HG03575 (cell line): Measurements from ENCODE around the gene CHTF8.

Experiments
- ATAC-seq: cut with Tn5 transposase; IDR thresholded peaks from one replicate; pipeline ENCODE4 v1.9.1; 2021; ENCODE audit not compliant: unreplicated experiment, insufficient number of reproducible peaks, low FRiP score; ENCODE audit errors: extremely low read depth

Gene CHTF8

DNA sequence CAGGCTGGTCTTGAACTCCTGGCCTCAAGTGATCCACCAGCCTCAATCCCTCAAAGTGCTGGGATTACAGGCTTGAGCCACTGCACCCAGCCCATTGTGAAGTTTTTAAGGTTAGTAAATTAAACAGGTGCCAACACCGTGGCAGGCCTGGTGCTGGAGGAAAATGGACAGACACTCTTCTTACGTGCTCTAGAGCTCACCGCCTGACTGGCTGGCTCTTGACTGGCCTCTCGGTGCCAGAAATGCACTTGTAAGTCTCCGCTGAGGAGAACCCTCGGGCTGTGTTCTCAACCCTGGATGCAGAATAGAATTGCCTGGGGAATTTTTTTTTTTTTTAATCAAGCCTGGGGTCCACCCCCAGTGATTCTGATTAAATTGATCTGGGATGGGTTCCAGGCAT, 37.2 kb downstream of the CHTF8 start:
- ATAC-seq: no peak

GRCh38 chr16:69094501-69094900, 37.9 kb downstream of the CHTF8 start:
- ATAC-seq: no peak

DNA sequence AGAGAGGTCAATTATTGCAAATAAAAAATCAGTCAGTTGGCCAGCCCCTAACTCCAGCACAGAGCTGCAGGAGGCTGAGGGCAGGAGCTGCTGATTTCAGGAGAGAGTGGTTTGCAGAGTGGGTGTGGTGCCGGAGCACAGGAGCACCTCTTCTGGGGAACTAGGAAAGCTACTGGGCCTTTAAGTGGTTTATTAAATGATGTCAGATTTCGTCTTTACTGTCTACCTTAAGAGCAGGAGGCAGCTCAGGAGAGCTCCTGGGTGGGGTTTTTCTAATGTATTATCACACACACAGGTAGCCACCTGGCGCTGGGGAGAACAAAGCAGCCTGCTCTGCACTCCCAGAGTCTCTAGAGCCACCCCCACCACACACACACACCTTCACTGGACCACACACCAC, 38.4 kb downstream of the CHTF8 start:
- ATAC-seq: no peak

DNA sequence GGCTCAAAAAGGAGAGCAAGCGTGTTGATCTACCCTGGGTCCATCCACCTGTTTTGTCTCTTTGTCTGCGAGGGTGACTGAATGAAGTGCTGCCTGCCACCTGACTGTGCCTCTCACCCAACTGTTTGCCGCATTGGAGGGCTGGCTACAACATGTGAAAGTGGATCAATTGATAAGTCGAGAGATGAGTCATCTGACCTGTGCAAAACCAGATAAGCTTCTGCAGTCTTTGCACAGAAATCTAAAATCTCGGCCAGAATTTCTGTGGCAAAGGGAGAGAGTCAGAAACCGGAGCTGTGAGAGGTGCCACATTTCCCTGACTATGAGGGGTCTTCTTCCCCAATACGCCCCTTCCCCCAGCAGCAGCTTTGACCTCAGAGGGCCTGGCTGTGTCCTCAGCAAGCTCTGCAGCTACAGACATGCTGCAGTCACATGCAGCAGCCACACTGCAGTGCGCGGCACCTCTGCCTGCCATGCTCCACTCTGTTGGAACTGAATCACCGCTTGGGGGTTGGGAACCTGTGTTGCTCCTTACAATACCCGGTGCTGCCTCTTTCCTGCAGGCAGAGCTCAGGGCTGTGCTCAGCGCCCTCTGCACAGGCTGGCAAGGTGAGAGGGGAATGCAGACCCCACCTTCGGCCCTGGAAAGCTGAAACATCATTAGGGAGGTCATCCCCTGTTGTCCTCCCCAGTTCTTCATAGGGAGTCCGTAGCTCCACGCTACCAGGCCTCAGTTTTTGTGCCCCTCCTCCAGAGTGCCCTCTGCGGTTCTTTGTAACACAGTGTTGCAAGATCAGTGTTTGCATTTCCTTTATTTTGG, 43.1 kb downstream of the CHTF8 start:
- no peak for ATAC-seq

DNA sequence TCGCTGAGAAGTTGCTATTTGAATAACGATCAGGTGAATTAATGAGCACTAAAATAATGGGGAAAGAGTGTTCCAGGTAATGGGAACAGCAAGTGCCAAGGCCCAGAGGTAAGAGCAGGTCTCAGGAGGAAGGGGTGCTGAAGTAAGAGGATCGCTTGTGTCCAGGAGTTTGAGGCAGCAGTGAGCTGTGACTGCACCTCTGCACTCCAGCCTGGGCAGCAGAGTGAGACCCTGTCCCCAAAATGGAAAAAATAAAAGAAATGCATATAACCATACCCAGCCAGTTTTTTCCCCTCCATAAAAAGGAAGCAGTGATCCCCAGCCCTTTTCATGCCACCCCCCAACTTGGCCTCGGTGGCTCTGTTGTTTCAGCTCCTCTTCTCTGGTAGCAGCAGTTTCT, 43.7 kb downstream of the CHTF8 start:
- no peak for ATAC-seq

GRCh38 chr16:69087161-69087581, 45.2 kb downstream of the CHTF8 start:
- ATAC-seq: no peak

- no peak for ATAC-seq
These were observed 47.2 kb downstream of the CHTF8 start for GRCh38 chr16:69085032-69085695.

- ATAC-seq: no peak
These were observed 48.1 kb downstream of the CHTF8 start for GRCh38 chr16:69084289-69084688.

GRCh38 chr16:69083306-69083941, 49.0 kb downstream of the CHTF8 start:
- ATAC-seq: no peak

DNA sequence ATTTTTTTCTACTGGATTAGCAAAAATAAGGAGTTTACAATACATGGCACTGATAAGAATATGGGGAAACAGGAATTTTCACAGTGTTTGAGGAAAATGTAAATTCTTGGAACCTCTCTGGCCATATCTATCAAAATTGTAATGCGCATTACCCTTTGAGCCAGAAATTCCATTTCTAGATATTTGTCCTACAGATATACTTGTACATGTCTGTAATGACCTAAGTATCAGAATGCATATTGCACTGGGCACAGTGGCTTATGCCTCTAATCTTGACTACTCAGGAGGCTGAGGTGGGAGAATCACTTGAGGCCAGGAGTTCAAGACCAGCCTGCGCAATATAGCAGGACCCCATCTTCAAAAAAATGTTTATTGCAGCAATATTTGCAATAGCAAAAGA, 52.7 kb downstream of the CHTF8 start:
- ATAC-seq: no peak

DNA sequence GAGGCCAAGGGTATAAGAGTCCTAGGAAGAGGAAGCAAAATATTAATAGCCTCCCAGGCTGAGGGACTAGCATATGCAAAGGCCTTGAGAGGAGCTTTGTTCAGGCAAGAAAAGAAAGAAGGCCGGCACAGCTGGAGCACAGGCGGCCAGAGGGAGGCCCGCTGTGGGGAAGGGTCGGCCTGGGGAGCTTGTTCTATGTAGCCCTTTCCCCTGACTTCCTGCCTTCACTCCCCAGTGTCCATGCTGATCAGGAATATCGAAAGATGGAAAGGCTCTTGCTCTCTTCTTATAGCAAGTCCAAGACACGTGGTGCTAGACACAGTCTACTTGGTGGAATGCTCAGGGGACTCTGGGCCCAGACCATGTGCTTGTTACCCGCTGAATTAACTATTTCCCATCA, 54.3 kb downstream of the CHTF8 start:
- no peak for ATAC-seq

DNA sequence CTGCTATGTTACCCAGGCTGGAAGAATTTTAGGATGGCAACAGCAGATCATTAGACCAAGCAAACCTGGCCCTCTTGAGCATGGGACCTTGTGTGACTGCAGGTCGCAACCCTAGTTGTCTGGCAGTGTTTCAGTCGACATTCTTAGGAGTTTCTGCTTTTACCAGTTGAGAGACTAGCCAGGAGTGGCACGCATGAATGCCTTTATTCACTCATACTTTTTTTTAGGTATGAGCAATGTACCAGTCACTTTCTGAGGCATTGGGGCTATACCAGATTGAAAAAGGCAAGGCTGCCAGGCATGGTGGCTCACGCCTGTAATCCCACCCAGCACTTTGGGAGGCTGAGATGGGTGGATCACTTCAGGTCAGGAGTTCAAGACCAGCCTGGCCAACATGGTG, 55.1 kb downstream of the CHTF8 start:
- ATAC-seq: no peak

DNA sequence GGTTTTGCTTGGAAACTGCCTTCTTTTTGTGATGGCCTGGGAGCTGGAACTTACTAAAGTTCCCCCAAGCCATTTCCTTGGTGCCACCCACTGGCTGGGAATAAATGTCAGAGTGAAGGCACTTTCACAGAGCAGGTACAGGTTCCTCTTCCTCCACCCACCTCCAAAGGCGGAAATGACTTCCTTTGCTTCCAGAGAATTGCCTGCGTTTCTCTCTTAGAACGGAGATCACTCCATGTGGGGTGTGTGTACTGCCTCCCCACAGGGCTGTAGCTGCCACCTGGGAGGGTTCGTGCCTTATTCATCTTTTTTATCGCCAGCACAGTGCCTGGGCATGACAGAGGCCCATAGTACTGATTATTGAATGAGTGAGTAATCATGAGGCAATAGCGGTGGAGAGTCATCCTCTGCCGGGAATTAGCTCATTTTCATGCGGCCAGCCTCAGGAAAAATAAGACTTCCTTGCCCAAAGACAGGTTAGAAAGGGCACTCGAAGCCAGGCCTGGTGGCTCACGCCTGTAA, 59.1 kb downstream of the CHTF8 start:
- ATAC-seq: no peak

DNA sequence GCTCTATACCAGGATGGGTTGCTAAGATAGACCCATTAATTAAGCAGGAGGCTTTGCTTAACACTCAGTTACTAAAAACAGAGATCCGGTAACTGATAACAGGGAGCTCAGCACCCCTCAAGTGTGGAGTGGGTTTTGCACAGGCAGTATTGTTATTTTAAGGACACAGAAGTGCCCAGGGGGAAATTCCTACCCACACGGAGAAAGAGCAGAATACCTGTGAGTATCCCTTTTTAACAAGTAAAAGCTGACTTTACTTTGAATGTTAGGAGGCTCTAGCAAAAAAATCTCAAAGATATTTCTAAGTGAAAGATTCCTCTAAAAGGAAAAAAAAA, 59.8 kb downstream of the CHTF8 start:
- no peak for ATAC-seq

DNA sequence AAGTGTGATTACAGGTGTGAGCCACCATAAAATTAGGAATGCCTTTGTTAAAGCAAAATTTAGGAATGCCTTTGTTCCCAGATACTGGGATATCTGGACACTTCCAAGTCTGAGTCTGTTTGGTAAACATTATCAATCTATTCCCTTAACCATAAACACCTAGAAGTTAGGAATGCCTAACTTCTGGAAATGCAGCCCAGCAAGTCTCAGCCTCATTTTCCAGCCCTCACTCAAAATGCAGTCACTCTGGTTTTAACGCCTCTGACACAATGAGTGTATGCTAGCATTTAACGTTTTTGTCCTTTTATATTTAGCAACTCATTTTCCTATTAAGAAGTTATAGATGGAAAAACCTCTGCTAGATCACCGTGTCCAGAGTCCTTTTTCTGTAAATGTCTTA, 61.4 kb downstream of the CHTF8 start:
- ATAC-seq: no peak

DNA sequence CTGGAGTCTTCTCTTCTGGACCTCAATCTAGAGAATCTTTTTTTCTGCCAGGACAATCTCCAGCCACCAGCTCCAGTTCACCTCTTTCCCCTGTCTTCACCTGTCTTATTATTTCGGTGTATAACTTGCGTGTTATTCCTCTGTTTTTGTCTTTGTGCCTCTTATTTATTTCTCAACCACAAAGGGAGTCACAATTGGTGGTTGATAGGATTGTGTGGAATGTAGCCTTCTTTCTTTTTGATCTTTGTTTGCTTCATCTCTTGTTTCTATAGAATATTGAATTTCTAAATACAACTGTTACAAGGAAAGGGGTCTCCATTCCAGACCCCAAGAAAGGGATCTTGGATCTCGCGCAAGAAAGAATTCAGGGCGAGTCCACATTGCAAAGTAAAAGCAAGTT, 62.9 kb downstream of the CHTF8 start:
- ATAC-seq: no peak
